ENCODE results near the gene CCDC15.

- TF ChIP-seq, protein P1, sequence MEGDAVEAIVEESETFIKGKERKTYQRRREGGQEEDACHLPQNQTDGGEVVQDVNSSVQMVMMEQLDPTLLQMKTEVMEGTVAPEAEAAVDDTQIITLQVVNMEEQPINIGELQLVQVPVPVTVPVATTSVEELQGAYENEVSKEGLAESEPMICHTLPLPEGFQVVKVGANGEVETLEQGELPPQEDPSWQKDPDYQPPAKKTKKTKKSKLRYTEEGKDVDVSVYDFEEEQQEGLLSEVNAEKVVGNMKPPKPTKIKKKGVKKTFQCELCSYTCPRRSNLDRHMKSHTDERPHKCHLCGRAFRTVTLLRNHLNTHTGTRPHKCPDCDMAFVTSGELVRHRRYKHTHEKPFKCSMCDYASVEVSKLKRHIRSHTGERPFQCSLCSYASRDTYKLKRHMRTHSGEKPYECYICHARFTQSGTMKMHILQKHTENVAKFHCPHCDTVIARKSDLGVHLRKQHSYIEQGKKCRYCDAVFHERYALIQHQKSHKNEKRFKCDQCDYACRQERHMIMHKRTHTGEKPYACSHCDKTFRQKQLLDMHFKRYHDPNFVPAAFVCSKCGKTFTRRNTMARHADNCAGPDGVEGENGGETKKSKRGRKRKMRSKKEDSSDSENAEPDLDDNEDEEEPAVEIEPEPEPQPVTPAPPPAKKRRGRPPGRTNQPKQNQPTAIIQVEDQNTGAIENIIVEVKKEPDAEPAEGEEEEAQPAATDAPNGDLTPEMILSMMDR (IDR thresholded peaks at IDR 0.05) = no peak
- no peak for TF ChIP-seq POLR2A (IDR thresholded peaks at IDR 0.05)
These were observed 17.8 kb downstream of the CCDC15 start for GRCh38 chr11:124971810-124972209.

Data from suprapubic skin (tissue), 3 donors.